Neuron (in vitro differentiated cells): ENCODE data around the gene TDRD9.

Source experiments
- H2AFZ ChIP-seq: one replicate; pipeline ENCODE4 v1.6.1; 2013; ENCODE audit warnings: low read depth, mild to moderate bottlenecking, inconsistent platforms, low read length, moderate library complexity
- H3K27me3 ChIP-seq: one replicate; pipeline ENCODE4 v1.6.1; 2013; ENCODE audit warnings: low read length; ENCODE audit not compliant: insufficient read depth
- H3K36me3 ChIP-seq: one replicate; pipeline ENCODE4 v1.6.1; 2013; ENCODE audit warnings: low read length; ENCODE audit not compliant: insufficient read depth
- H3K4me1 ChIP-seq: one replicate; pipeline ENCODE4 v1.6.1; 2013; ENCODE audit warnings: low read length; ENCODE audit not compliant: insufficient read depth
- H3K4me3 ChIP-seq: 2 replicates; pipeline ENCODE4 v1.5.1; 2013; ENCODE audit warnings: mild to moderate bottlenecking, low read length, moderate library complexity
- H3K9me3 ChIP-seq: one replicate; pipeline ENCODE4 v1.6.1; 2013; ENCODE audit warnings: low read length

The TDRD9 gene

GRCh38 chr14:104101086-104101621 lies 172.9 kb downstream of the TDRD9 start:
- Histone ChIP-seq H3K4me3 (no peak overlapping the region), H3K36me3 (no peaks in the 10 kb centered on the region), H3K4me1 (no peaks in the 10 kb centered on the region), H2AFZ (no peak overlapping the region), H3K27me3 (peaks cover 41% of the 10 kb centered on the region), H3K9me3 (no peaks in the 10 kb centered on the region)

GRCh38 chr14:104101651-104102281 lies 173.5 kb downstream of the TDRD9 start:
- H3K27me3 ChIP-seq = peaks cover 41% of the 10 kb centered on the region
- no peak overlapping the region for H2AFZ ChIP-seq

More at GRCh38 chr14:104101651-104102281, 173.5 kb downstream of the TDRD9 start:
- H3K9me3 ChIP-seq = no peaks in the 10 kb centered on the region
- no peaks in the 10 kb centered on the region for H3K4me1 ChIP-seq
- no peaks in the 10 kb centered on the region for H3K36me3 ChIP-seq
- no peak overlapping the region for H3K4me3 ChIP-seq
